Transverse colon (tissue), 4 donors: ENCODE measurements around the gene AHNAK. TPM values are rescaled to one million over a fixed set of nuclear protein-coding genes. Genes with fewer than 3 reads are reported as not detected.

ENCODE experiments used
- DNase-seq: peaks from one replicate; pipeline ENCODE4 v3.0.0-alpha.2; 2019
- H3K27ac ChIP-seq, 4 donors: fragments of 200-600 bp; sonication (generic); 2 replicates each; pipeline ENCODE4 v1.5.1; 2016 to 2018; ENCODE audit warnings: inconsistent platforms in 4 of 4
- H3K27me3 ChIP-seq: fragments of 200-600 bp; sonication (generic); 2 replicates; pipeline ENCODE4 v1.5.1; 2017; ENCODE audit warnings: inconsistent platforms
- H3K36me3 ChIP-seq, 4 donors: fragments of 200-600 bp; sonication (generic); 2 replicates each; pipeline ENCODE4 v1.5.1; 2017 to 2019; ENCODE audit warnings: inconsistent platforms in 4 of 4
- H3K4me1 ChIP-seq, 4 donors: fragments of 200-600 bp; sonication (generic); 2 replicates each; pipeline ENCODE4 v1.5.1; 2017 to 2020; ENCODE audit warnings: inconsistent platforms in 4 of 4
- H3K4me3 ChIP-seq, 4 donors: fragments of 200-600 bp; sonication (generic); 1 replicate in 1 of 4; 2 replicates in 3 of 4; pipeline versions ENCODE4 v1.5.1 to v1.6.1; 2017 to 2019; ENCODE audit warnings: inconsistent platforms in 4 of 4
- H3K9me3 ChIP-seq, 2 donors: fragments of 200-600 bp; sonication (generic); 2 replicates each; pipeline ENCODE4 v1.5.1; 2017 to 2019; ENCODE audit warnings: inconsistent platforms in 2 of 2
- CTCF ChIP-seq, 5 experiments: fragments of 200-600 bp in 3 of 5; fragments of 450-650 bp in 2 of 5; sonication (generic) in 3 of 5; IDR thresholded peaks; 1 replicate in 2 of 5; 2 replicates in 3 of 5; pipeline ENCODE4 v1.5.1; 2016 to 2017; ENCODE audit warnings: antibody characterized with exemption in 5 of 5, inconsistent platforms in 3 of 5, mild to moderate bottlenecking in 2 of 5, moderate library complexity in 1 of 5
- EP300 ChIP-seq: sonication (generic); formaldehyde crosslinking; IDR thresholded peaks from one replicate; pipeline ENCODE4 v1.6.1; 2017; ENCODE audit warnings: antibody characterized with exemption, low read depth
- POLR2A ChIP-seq: fragments of 450-650 bp; IDR thresholded peaks from one replicate; pipeline ENCODE4 v1.6.1; 2016; ENCODE audit warnings: antibody characterized with exemption, mild to moderate bottlenecking, moderate library complexity
- POLR2AphosphoS5 ChIP-seq, 3 donors: sonication (generic); formaldehyde crosslinking; IDR thresholded peaks; one replicate each; pipeline ENCODE4 v1.6.1; 2016; ENCODE audit warnings: antibody characterized with exemption in 3 of 3
- WGBS, 2 donors: methylation state at CpG; one replicate each; pipeline ENCODE4 v1.1.5; 2018; ENCODE audit warnings: low coverage in 1 of 2; 5-methylcytosine and 5-hydroxymethylcytosine counted together
- in situ Hi-C, 4 donors: fragments of 200-750 bp; cut with MboI; loops; one replicate each; pipeline versions ENCODE4 v1.15.0 to v1.15.1; 2017; ENCODE audit warnings: low sequenced_read_pairs in 3 of 4, low pct_ligation_motif_present in 1 of 4, low pct_unique_long_range_greater_than_20kb in 1 of 4
- intact Hi-C: fragments of 100-400 bp; cut with DNase I; formaldehyde crosslinking; loops from one replicate; pipeline ENCODE4 v1.15.1; 2023; ENCODE audit warnings: low total_unique reads
- total RNA-seq, 4 donors: library from RNA; depleted of rRNA; stranded (reverse); fragments of >200 nt; gene quantifications; one replicate each; pipeline ENCODE4 v1.1.0, GENCODE V29; 2016

AHNAK gene
- total RNA-seq, 4 donors from 2014 or later: 561 to 1,032 (median 742) TPM

GRCh38 chr11:62468577-62468976 is 78.0 kb downstream of the AHNAK start:
- TF ChIP-seq CTCF (IDR thresholded peaks at IDR 0.05) (no peak), POLR2AphosphoS5 (IDR thresholded peaks at IDR 0.05) (no peak), POLR2A (no peak), EP300 (no peak)
- DNase-seq: no peak
- H3K36me3 ChIP-seq: no peaks in the 10 kb centered on the region
- H3K9me3 ChIP-seq: no peaks in the 10 kb centered on the region
- H3K4me1 ChIP-seq: peaks cover 0 to 11% (median 7%) of the 10 kb centered on the region in 4 donors
- H3K27me3 ChIP-seq: no peaks in the 10 kb centered on the region
- H3K4me3 ChIP-seq: no peak overlapping the region
- no peak overlapping the region for H3K27ac ChIP-seq
- 39 to 75% methylated on average over 2 of the region's 2 CpGs for WGBS, 2 donors
- in situ Hi-C loops: no loop called here
- intact Hi-C loops: no loop called here

DNA sequence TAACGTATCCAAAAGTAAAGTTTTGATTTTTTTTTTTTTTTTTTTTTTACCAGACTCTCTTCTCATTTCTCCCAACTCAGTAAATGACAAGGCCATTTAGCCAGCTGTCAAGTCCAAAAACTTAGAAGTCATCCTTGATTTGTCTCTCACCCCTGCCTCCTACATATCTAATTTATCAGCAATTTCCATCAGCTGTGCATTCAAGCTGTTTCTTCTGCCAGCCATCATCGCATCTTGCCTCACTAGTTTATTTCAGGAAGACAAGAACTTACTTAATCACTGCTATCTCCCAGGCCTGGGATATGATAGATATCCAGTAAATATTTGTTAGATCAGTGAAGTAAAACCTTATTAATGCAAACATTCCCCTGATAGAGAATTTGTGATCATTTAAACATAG is 80.2 kb downstream of the AHNAK start:
- no peaks in the 10 kb centered on the region for H3K27me3 ChIP-seq
- H3K27ac ChIP-seq: no peak overlapping the region
- no peak for DNase-seq
- H3K4me1 ChIP-seq: peaks cover 0 to 13% (median 8%) of the 10 kb centered on the region in 4 donors
- in situ Hi-C loops (no loop called here), intact Hi-C loops (no loop called here)
- no peaks in the 10 kb centered on the region for H3K9me3 ChIP-seq
- no peaks in the 10 kb centered on the region for H3K36me3 ChIP-seq
- TF ChIP-seq POLR2AphosphoS5 (IDR thresholded peaks at IDR 0.05) (no peak), POLR2A (no peak), CTCF (IDR thresholded peaks at IDR 0.05) (no peak), EP300 (no peak)
- WGBS, 2 donors: 77 to 84% methylated on average over 2 of the region's 2 CpGs
- H3K4me3 ChIP-seq: no peak overlapping the region

DNA sequence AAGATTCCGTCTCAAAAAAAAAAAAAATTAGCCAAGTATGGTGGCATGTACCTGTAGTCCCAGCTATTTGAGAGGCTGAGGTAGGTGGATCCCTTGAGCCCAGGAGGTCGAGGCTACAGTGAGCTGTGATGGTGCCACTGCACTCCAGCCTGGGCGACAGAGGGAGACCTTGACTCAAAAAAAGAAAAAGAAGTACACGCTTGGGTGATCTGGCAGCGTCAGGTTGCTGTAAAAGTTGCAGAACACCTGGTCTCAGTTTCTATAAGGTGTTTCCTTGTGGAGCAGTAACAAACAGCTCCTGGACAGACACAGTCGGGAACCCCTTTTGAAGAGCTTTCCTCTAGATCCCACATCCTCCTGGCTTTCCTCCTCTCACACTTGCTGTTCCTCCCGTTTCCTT is 82.0 kb downstream of the AHNAK start:
- intact Hi-C loops: no loop called here
- DNase-seq: no peak
- 46 to 52% methylated on average over 6 to 7 of the region's 7 CpGs for WGBS, 2 donors

GRCh38 chr11:62463121-62463542 is 83.5 kb downstream of the AHNAK start:
- Histone ChIP-seq H3K4me3 (no peak overlapping the region), H3K27ac (peak overlapping the region in 2 of 4 donors; percentile 58 to 70), H3K27me3 (no peaks in the 10 kb centered on the region), H3K9me3 (no peaks in the 10 kb centered on the region), H3K36me3 (no peaks in the 10 kb centered on the region), H3K4me1 (peaks cover 6 to 27% (median 15%) of the 10 kb centered on the region in 4 donors)
- no peak for TF ChIP-seq POLR2A
- no peak for TF ChIP-seq CTCF (IDR thresholded peaks at IDR 0.05)
- no peak for TF ChIP-seq POLR2AphosphoS5 (IDR thresholded peaks at IDR 0.05)
- no peak for TF ChIP-seq EP300
- intact Hi-C loops: no loop called here
- in situ Hi-C loops: no loop called here
- 72 to 100% methylated on average over 1 to 6 of the region's 6 CpGs for WGBS, 2 donors
- no peak for DNase-seq

More for the DNA sequence above, 82.0 kb downstream of the AHNAK start:
- TF ChIP-seq POLR2A: no peak
- TF ChIP-seq POLR2AphosphoS5 (IDR thresholded peaks at IDR 0.05): no peak
- TF ChIP-seq CTCF (IDR thresholded peaks at IDR 0.05): no peak
- no peak for TF ChIP-seq EP300
- no peak overlapping the region for H3K4me3 ChIP-seq
- in situ Hi-C loops: no loop called here
- H3K4me1 ChIP-seq: peaks cover 0 to 13% (median 9%) of the 10 kb centered on the region in 4 donors
- H3K36me3 ChIP-seq: no peaks in the 10 kb centered on the region
- H3K27ac ChIP-seq: no peak overlapping the region
- no peaks in the 10 kb centered on the region for H3K9me3 ChIP-seq
- no peaks in the 10 kb centered on the region for H3K27me3 ChIP-seq
